ENCODE measurements around the gene PRKX.
"Not testable (repeated sequence)": the region's sequence is repeated elsewhere in the genome, so short reads cannot be mapped to it uniquely, and the experiment has no call there.

Gene PRKX

DNA sequence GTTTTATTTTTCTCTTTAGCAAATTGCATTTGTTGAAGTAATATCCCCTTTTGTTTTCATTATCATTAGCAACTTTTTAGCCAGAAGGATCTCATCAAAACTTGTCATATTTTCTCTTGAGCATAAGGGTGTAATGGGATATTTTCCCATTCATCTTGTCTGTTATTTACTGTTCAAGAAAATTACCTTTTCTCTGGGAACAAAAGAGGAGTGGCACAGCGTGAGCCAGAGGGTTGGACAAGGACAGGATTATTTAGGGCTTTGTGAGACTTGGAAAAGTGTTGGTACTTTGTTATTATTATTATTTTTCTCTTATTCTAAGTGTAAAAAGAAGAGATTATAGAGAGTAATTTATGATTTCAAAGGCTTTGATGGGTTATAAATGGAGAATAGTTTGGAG is 135.9 kb downstream of the PRKX start:
- no peak for DNase-seq (ENCODE audit: low read depth)

DNA sequence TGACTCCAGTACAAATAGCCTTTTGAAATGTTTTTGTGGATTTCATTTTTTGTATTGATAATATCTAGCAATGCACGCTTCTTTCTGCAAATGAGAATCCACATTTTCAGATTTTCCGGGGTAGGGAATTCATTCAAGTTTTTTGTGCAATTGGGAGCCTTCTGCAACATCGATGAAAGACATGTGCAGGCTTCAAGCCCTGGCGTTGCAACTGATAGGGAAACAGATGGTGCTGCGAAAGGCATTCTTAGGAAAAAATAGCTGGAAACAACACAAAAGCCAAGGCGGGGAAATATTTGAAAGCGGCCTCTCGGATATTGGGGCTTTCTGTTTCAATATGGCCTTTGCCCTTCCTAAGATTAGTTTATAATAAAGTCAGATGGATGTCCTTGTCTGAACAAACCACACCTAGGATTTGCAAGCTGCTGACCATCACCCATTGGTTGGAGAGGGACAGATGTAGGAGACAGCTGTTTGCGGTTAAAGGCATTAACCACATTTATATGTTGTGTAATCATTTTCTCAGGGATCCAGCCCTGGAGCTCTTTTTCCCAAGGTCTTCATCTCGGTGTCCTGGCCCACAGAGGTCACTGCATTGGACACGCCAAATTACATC is 136.5 kb downstream of the PRKX start:
- DNase-seq (ENCODE audit: low read depth), result no peak

DNA sequence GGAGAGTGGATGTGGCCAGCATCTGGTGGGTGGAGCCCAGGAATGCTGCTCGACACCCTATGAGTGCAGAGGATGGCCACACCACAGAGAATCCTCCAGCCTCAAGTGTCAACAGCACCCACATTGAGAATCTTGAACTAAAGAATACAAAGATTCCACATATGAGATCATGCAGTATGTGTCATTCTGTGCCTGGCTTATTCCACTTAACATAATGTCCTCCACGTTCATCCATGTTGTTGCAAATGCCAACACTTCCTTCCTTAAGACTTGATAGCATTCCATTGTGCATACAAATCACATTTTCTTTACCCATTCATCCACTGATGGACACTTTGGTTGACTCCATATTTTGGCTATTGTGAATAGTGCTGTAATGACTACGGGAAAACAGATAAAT is 145.8 kb downstream of the PRKX start:
- no peak for DNase-seq (ENCODE audit: low read depth)

DNA sequence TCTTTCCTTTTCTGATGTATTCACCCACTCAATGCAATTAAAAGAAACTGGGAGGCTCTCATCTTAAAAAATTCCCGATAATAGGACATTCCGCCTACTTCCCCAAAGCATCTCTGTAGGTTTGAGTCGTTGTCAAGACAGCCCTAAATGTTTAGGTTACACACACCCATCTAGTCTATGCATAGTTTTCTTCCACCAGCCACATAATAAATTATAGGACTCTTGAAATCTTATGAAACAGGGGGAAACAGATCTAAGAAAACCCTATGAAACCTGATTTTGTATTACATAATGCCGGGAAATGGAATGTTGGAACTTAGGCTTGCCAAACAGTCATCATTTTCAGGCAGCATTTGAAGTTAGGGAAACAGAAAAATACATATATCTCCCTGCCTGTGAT is 150.0 kb downstream of the PRKX start:
- no peak for DNase-seq (ENCODE audit: low read depth)

DNA sequence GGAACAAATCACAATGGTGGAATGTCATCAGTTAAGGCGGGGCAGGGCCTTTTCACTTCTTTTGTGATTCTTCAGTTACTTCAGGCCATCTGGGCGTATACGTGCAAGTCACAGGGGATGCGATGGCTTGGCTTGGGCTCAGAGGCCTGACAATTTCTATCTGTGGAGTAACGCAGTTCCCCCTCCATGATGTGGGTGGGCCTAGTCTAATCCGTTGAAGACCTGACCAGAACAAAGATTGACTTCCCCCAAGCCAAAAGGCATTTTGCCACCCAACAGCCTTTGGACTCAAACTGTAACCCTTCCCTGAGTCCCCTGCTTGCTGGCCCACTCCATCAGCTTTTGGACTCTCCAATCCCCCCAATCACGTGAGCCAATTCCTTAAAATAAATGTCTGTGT is 153.4 kb downstream of the PRKX start:
- DNase-seq (ENCODE audit: low read depth), result not testable (repeated sequence)
